Nasal cavity respiratory epithelium epithelial cell of viscerocranial mucosa (primary cell): Measurements from ENCODE around the gene MYBBP1A. TPM values are rescaled to one million over a fixed set of nuclear protein-coding genes. Genes with fewer than 3 reads are reported as not detected.

ENCODE experiments used
- total RNA-seq: library from RNA; depleted of rRNA; stranded (reverse); fragments of >200 nt; gene quantifications from 2 replicates; pipeline ENCODE4 v1.2.3, GENCODE V29; 2014

Gene MYBBP1A, protein sequence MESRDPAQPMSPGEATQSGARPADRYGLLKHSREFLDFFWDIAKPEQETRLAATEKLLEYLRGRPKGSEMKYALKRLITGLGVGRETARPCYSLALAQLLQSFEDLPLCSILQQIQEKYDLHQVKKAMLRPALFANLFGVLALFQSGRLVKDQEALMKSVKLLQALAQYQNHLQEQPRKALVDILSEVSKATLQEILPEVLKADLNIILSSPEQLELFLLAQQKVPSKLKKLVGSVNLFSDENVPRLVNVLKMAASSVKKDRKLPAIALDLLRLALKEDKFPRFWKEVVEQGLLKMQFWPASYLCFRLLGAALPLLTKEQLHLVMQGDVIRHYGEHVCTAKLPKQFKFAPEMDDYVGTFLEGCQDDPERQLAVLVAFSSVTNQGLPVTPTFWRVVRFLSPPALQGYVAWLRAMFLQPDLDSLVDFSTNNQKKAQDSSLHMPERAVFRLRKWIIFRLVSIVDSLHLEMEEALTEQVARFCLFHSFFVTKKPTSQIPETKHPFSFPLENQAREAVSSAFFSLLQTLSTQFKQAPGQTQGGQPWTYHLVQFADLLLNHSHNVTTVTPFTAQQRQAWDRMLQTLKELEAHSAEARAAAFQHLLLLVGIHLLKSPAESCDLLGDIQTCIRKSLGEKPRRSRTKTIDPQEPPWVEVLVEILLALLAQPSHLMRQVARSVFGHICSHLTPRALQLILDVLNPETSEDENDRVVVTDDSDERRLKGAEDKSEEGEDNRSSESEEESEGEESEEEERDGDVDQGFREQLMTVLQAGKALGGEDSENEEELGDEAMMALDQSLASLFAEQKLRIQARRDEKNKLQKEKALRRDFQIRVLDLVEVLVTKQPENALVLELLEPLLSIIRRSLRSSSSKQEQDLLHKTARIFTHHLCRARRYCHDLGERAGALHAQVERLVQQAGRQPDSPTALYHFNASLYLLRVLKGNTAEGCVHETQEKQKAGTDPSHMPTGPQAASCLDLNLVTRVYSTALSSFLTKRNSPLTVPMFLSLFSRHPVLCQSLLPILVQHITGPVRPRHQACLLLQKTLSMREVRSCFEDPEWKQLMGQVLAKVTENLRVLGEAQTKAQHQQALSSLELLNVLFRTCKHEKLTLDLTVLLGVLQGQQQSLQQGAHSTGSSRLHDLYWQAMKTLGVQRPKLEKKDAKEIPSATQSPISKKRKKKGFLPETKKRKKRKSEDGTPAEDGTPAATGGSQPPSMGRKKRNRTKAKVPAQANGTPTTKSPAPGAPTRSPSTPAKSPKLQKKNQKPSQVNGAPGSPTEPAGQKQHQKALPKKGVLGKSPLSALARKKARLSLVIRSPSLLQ (N-terminal part only)
- total RNA-seq: 90.2 and 103 TPM in 2 replicates

DNA sequence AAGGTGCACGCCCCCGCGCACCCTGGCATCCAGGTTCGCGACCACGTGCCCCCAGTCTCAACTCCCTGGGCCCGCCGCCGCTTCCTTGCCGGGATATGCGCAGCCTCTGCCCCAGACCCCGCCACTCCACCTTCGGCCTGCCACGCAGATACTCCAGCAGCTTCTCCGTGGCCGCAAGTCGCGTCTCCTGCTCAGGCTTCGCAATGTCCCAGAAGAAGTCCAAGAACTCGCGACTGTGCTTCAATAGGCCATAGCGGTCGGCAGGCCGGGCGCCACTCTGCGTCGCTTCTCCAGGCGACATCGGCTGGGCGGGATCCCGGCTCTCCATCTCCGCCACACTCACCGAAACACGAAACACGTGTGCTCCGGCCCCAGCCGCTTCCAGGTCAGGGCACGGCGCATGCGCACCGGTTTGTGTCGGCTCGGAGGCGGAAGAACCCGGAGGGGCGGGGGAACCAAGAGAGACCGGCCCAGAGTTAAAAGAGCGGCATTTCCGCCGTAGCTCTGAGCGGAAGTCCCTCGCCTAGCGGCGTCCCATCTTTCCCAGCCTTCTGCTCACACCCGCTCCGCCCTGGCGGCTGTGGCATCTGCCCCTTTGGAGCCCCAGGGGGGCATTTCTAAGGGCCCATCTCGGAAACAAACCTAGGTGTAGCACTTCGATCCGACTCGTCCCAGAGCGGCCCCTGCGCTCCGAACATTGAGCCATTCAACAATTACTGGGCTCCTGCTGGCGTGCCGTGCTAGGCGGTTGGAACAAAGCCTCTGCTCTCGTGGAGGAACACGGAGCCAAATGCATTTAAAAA is at the start of gene MYBBP1A:
Gene MYBBP1A, minus strand, starts transcription at position 388 of the 803 bp plus-strand sequence. Its CDS starts 60 bp downstream, at position 328.

DNA sequence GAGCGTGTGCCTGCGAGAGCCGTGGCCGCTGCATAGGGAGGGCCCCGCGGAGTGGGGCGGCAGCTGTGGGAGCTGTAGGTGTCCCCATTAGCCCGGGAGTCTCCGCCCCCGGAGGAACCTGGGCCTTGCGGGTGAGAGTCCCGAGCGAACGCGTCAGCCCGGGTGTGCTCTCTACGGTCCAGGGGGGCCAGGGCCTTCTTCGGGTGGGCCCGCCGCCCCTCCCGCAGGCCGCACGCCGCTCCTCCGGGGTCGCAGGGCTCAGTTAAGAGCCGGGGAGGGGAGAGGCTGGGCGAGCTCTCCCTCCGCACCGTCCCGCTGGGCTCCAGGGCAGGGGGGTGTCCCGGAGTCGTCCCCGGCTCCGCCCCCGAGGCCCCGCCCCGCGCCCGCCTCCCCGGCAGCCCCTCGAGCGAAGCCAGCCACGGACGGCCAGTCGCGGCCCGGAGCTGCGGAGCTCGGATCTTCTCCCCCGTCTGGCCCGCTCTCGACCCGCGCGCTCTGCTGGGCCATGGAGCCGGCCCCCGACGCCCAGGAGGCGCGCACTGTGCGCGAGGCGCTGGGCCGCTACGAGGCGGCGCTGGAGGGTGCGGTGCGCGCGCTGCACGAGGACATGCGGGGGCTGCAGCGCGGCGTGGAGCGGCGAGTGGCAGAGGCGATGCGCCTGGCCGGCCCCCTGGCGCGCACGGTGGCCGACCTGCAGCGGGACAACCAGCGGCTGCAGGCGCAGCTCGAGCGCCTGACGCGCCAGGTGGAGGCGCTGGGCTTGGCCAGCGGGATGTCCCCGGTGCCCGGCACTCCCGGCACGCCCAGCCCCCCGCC is 29.1 kb upstream of the MYBBP1A start, which contains the start of gene SMTNL2:
Gene SMTNL2, plus strand, starts transcription at position 429 of the 816 bp plus-strand sequence. Its CDS starts 77 bp downstream, at position 506.

DNA sequence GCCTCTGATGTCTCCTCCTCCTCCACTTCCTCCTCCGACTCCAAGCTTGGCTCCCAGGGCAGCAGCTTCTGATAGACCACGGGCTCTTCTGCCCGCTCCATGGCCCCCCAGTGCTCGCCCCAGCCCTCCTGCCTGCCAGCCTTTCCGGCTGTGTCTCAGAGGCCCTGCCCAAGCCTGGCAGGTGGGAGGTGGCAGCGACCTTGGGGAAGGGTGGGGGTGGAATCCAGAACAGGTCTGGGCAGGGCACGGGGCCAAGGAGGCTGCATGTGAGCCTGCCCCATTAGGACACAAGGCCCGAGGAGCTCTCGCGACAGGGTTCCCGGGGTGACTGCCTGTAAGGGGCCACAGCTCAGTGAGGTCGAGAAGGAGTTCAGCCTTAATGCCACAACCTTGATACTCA is 5.2 kb upstream of the MYBBP1A start, which contains the start of gene GGT6:
Gene GGT6, minus strand, starts transcription at position 157 of the 400 bp plus-strand sequence. Its CDS starts 56 bp downstream, at position 101.

DNA sequence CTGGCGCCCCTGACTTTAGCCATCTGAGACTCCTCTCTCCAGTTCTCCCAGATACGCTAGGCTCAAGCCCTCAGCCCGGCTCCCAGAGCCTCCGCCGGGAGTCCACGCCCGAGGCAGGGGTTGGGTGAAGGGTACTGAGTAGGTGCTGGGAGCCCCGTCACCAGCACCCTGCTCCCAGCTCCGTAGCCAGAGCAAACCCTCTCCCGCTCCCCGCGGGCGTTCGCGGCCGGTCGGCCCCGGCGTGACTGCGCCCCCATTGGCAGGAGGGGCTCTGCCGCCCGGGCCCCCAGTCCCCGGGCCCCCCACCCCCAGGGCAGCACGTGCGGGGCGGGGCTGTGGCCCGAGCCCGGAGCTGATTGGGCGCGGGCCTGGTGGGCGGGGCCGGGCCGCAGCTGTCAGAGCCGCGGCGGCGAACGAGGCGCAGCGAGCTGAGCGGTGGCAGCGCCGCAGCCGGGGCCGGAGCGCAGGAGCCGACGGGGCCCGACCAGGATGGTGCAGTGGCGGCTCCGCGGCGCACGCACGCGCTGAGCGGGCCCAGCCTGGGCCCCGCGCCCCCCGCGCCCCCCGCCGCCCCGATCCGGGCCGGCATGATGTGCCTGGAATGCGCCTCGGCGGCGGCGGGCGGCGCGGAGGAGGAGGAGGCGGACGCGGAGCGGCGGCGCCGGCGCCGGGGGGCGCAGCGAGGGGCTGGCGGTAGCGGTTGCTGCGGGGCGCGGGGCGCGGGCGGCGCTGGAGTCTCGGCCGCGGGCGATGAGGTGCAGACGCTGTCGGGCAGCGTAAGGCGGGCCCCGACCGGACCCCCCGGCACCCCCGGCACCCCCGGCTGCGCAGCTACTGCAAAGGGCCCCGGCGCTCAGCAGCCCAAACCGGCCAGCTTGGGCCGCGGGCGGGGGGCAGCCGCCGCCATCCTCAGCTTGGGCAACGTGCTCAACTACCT is 56.5 kb downstream of the MYBBP1A start, which contains the start of gene SPNS2:
Gene SPNS2, plus strand, starts transcription at position 421 of the 937 bp plus-strand sequence. Its CDS starts 167 bp downstream, at position 588.

Other genes with a start within 250 kb of the MYBBP1A start
- gene UBE2G1, start 188.7 kb downstream of the MYBBP1A start, total RNA-seq: 44.4 and 66.3 TPM in 2 replicates
- gene SPNS3, start 121.4 kb downstream of the MYBBP1A start, total RNA-seq: under 0.01 TPM in 1 of 2 replicates, not detected in the other
- gene SPNS2, start 56.5 kb downstream of the MYBBP1A start, total RNA-seq: 3.2 and 14.7 TPM in 2 replicates
- gene GGT6, start 5.2 kb upstream of the MYBBP1A start, total RNA-seq: 4.4 and 4.5 TPM in 2 replicates
- gene SMTNL2, start 29.1 kb upstream of the MYBBP1A start, total RNA-seq: not detected in 2 replicates
- 0.07 TPM in 1 of 2 replicates, not detected in the other for gene ALOX15, start 86.3 kb upstream of the MYBBP1A start, total RNA-seq
- 22.6 and 41.9 TPM in 2 replicates for gene PELP1, start 148.8 kb upstream of the MYBBP1A start, total RNA-seq
- 5.8 and 5.9 TPM in 2 replicates for gene ARRB2, start 155.2 kb upstream of the MYBBP1A start, total RNA-seq
- gene MED11, start 176.0 kb upstream of the MYBBP1A start, total RNA-seq: 8.0 and 10.3 TPM in 2 replicates
- gene ZMYND15, start 184.4 kb upstream of the MYBBP1A start, total RNA-seq: 0.34 and 1.2 TPM in 2 replicates
- 23.2 and 37.5 TPM in 2 replicates for gene CXCL16, start 184.5 kb upstream of the MYBBP1A start, total RNA-seq
- gene TM4SF5, start 216.5 kb upstream of the MYBBP1A start, total RNA-seq: not detected in 2 replicates
- gene VMO1, start 231.0 kb upstream of the MYBBP1A start, total RNA-seq: 0.68 and 1.00 TPM in 2 replicates
- not detected in 2 replicates for gene GLTPD2, start 233.6 kb upstream of the MYBBP1A start, total RNA-seq
- 83.6 and 122 TPM in 2 replicates for gene PSMB6, start 240.8 kb upstream of the MYBBP1A start, total RNA-seq